Measurements from ENCODE around the gene CDH18. TPM values are rescaled to one million over a fixed set of nuclear protein-coding genes. Genes with fewer than 3 reads are reported as not detected.

The CDH18 gene
- total and polyA plus RNA-seq, 4 donors, result 0.03 to 2.4 TPM; not detected in 2

GRCh38 chr5:19923742-19924141 lies 64.3 kb downstream of the CDH18 start:
- Histone ChIP-seq H3K27me3 (ENCODE audit: control insufficient read depth in 3 of 3, insufficient read depth in 3 of 3, low read length in 2 of 3) (no peaks in the 10 kb centered on the region), H3K27ac (ENCODE audit: low read depth in 1 of 2, low read length in 1 of 2) (no peak overlapping the region), H3K9ac (ENCODE audit: insufficient read depth in 1 of 2, low read length in 2 of 2) (no peak overlapping the region), H3K4me3 (no peak overlapping the region), H3K36me3 (ENCODE audit: control insufficient read depth in 4 of 4, insufficient read depth in 4 of 4, low read length in 4 of 4) (no peaks in the 10 kb centered on the region), H3K9me3 (ENCODE audit: control insufficient read depth in 4 of 4, insufficient read depth in 3 of 4, low read length in 3 of 4) (no peaks in the 10 kb centered on the region), H3K4me1 (ENCODE audit: control insufficient read depth in 5 of 5, insufficient read depth in 5 of 5, low read length in 5 of 5) (no peaks in the 10 kb centered on the region)
- 74 to 86% methylated on average over 3 of the region's 3 CpGs for WGBS, 2 donors
- no peak for ATAC-seq (ENCODE audit: insufficient read depth, low FRiP score)
- TF ChIP-seq CTCF (IDR thresholded peaks at IDR 0.05; ENCODE audit: control extremely low read depth, extremely low read depth), result no peak
- DNase-seq, result no peak

GRCh38 chr5:19920761-19921160 lies 67.2 kb downstream of the CDH18 start:
- DNase-seq (no peak), ATAC-seq (ENCODE audit: insufficient read depth, low FRiP score) (no peak)
- Histone ChIP-seq H3K4me1 (ENCODE audit: control insufficient read depth in 5 of 5, insufficient read depth in 5 of 5, low read length in 5 of 5) (no peaks in the 10 kb centered on the region), H3K9ac (ENCODE audit: insufficient read depth in 1 of 2, low read length in 2 of 2) (no peak overlapping the region), H3K27ac (ENCODE audit: low read depth in 1 of 2, low read length in 1 of 2) (no peak overlapping the region), H3K9me3 (ENCODE audit: control insufficient read depth in 4 of 4, insufficient read depth in 3 of 4, low read length in 3 of 4) (peaks cover 0 to 3% (median 0%) of the 10 kb centered on the region in 4 donors), H3K4me3 (no peak overlapping the region), H3K27me3 (ENCODE audit: control insufficient read depth in 3 of 3, insufficient read depth in 3 of 3, low read length in 2 of 3) (no peaks in the 10 kb centered on the region), H3K36me3 (ENCODE audit: control insufficient read depth in 4 of 4, insufficient read depth in 4 of 4, low read length in 4 of 4) (no peaks in the 10 kb centered on the region)
- TF ChIP-seq CTCF (IDR thresholded peaks at IDR 0.05; ENCODE audit: control extremely low read depth, extremely low read depth), result no peak
- WGBS, 2 donors, result 96 to 99% methylated on average over 4 of the region's 4 CpGs

- Histone ChIP-seq H3K36me3 (ENCODE audit: control insufficient read depth in 4 of 4, insufficient read depth in 4 of 4, low read length in 4 of 4) (no peaks in the 10 kb centered on the region), H3K4me1 (ENCODE audit: control insufficient read depth in 5 of 5, insufficient read depth in 5 of 5, low read length in 5 of 5) (no peaks in the 10 kb centered on the region), H3K9me3 (ENCODE audit: control insufficient read depth in 4 of 4, insufficient read depth in 3 of 4, low read length in 3 of 4) (peaks cover 0 to 3% (median 0%) of the 10 kb centered on the region in 4 donors), H3K27me3 (ENCODE audit: control insufficient read depth in 3 of 3, insufficient read depth in 3 of 3, low read length in 2 of 3) (no peaks in the 10 kb centered on the region), H3K4me3 (no peak overlapping the region), H3K27ac (ENCODE audit: low read depth in 1 of 2, low read length in 1 of 2) (no peak overlapping the region), H3K9ac (ENCODE audit: insufficient read depth in 1 of 2, low read length in 2 of 2) (no peak overlapping the region)
- TF ChIP-seq CTCF (IDR thresholded peaks at IDR 0.05; ENCODE audit: control extremely low read depth, extremely low read depth), result no peak
- no peak for ATAC-seq (ENCODE audit: insufficient read depth, low FRiP score)
- WGBS, 2 donors, result 83 to 84% methylated on average over 3 of the region's 3 CpGs
- DNase-seq, result no peak
Observed at GRCh38 chr5:19918780-19919179, 69.2 kb downstream of the CDH18 start.

- Histone ChIP-seq H3K27ac (ENCODE audit: low read depth in 1 of 2, low read length in 1 of 2) (no peak overlapping the region), H3K9ac (ENCODE audit: insufficient read depth in 1 of 2, low read length in 2 of 2) (no peak overlapping the region), H3K4me1 (ENCODE audit: control insufficient read depth in 5 of 5, insufficient read depth in 5 of 5, low read length in 5 of 5) (no peaks in the 10 kb centered on the region), H3K4me3 (no peak overlapping the region), H3K36me3 (ENCODE audit: control insufficient read depth in 4 of 4, insufficient read depth in 4 of 4, low read length in 4 of 4) (no peaks in the 10 kb centered on the region), H3K27me3 (ENCODE audit: control insufficient read depth in 3 of 3, insufficient read depth in 3 of 3, low read length in 2 of 3) (no peaks in the 10 kb centered on the region), H3K9me3 (ENCODE audit: control insufficient read depth in 4 of 4, insufficient read depth in 3 of 4, low read length in 3 of 4) (peaks cover 0 to 3% (median 0%) of the 10 kb centered on the region in 4 donors)
- DNase-seq (no peak), ATAC-seq (ENCODE audit: insufficient read depth, low FRiP score) (no peak)
- 76 to 77% methylated on average over 5 of the region's 5 CpGs for WGBS, 2 donors
- no peak for TF ChIP-seq CTCF (IDR thresholded peaks at IDR 0.05; ENCODE audit: control extremely low read depth, extremely low read depth)
Observed at GRCh38 chr5:19917588-19918122, 70.3 kb downstream of the CDH18 start.

All from lung (tissue), 12 donors.